Measurements from ENCODE around the gene GOLGA8S. TPM values are rescaled to one million over a fixed set of nuclear protein-coding genes. Genes with fewer than 3 reads are reported as not detected.

GOLGA8S gene
- polyA plus RNA-seq, 1 donor from 2014 or later, result not detected

GRCh38 chr15:23402544-23402943, 48.0 kb downstream of the GOLGA8S start:
- TF ChIP-seq REST (IDR thresholded peaks at IDR 0.05; ENCODE audit: borderline replicate concordance) (no peak), POLR2AphosphoS5 (IDR thresholded peaks at IDR 0.05) (no peak), RAD21 (conservative IDR thresholded peaks at IDR 0.05) (no peak), CTCF (IDR thresholded peaks at IDR 0.05; ENCODE audit: poor library complexity, severe bottlenecking) (no peak), SMC3 (conservative IDR thresholded peaks at IDR 0.05; ENCODE audit: poor library complexity) (no peak), EZH2 (IDR thresholded peaks at IDR 0.05; ENCODE audit: borderline replicate concordance, insufficient read depth, low read length, poor library complexity, severe bottlenecking) (no peak), MXI1 (conservative IDR thresholded peaks at IDR 0.05; ENCODE audit: poor library complexity, severe bottlenecking) (no peak)
- Histone ChIP-seq H3F3A (ENCODE audit: insufficient read depth, low read length, poor library complexity, severe bottlenecking) (no peaks in the 10 kb centered on the region), H3K4me2 (ENCODE audit: low read length) (no peak overlapping the region), H2AFZ (ENCODE audit: low read depth, low read length) (no peak overlapping the region), H3K79me2 (replicated peaks; ENCODE audit: insufficient read depth, low read length) (no peaks in the 10 kb centered on the region), H4K20me1 (ENCODE audit: insufficient read depth) (no peaks in the 10 kb centered on the region), H3K27ac (ENCODE audit: low read length) (no peak overlapping the region), H3K9me3 (ENCODE audit: low read length) (no peaks in the 10 kb centered on the region), H3K4me3 (ENCODE audit: low read length) (no peak overlapping the region), H3K36me3 (ENCODE audit: insufficient read depth, low read length) (no peaks in the 10 kb centered on the region), H3K27me3 (ENCODE audit: insufficient read depth, low read depth, low read length) (no peaks in the 10 kb centered on the region), H3K9me2 (ENCODE audit: insufficient read depth, low read length) (no peaks in the 10 kb centered on the region), H3K9ac (ENCODE audit: low read length) (no peak overlapping the region)

GRCh38 chr15:23403550-23403949, 49.0 kb downstream of the GOLGA8S start:
- H3K9me2 ChIP-seq (ENCODE audit: insufficient read depth, low read length), result no peaks in the 10 kb centered on the region
- TF ChIP-seq CTCF (IDR thresholded peaks at IDR 0.05; ENCODE audit: poor library complexity, severe bottlenecking), result no peak
- TF ChIP-seq RAD21 (conservative IDR thresholded peaks at IDR 0.05), result no peak
- no peak for TF ChIP-seq TAF1 (IDR thresholded peaks at IDR 0.05; ENCODE audit: low read depth)
- no peak for TF ChIP-seq POLR2AphosphoS5 (IDR thresholded peaks at IDR 0.05)
- TF ChIP-seq REST (IDR thresholded peaks at IDR 0.05; ENCODE audit: borderline replicate concordance), result no peak
- TF ChIP-seq EZH2 (IDR thresholded peaks at IDR 0.05; ENCODE audit: borderline replicate concordance, insufficient read depth, low read length, poor library complexity, severe bottlenecking), result no peak
- H3K79me2 ChIP-seq (replicated peaks; ENCODE audit: insufficient read depth, low read length), result no peaks in the 10 kb centered on the region
- no peak overlapping the region for H3K4me2 ChIP-seq (ENCODE audit: low read length)
- H3K27ac ChIP-seq (ENCODE audit: low read length), result no peak overlapping the region
- H2AFZ ChIP-seq (ENCODE audit: low read depth, low read length), result no peak overlapping the region
- H3K27me3 ChIP-seq (ENCODE audit: insufficient read depth, low read depth, low read length), result no peaks in the 10 kb centered on the region
- H3F3A ChIP-seq (ENCODE audit: insufficient read depth, low read length, poor library complexity, severe bottlenecking), result no peaks in the 10 kb centered on the region
- H3K36me3 ChIP-seq (ENCODE audit: insufficient read depth, low read length), result no peaks in the 10 kb centered on the region
- H3K9ac ChIP-seq (ENCODE audit: low read length), result no peak overlapping the region
- H3K4me3 ChIP-seq (ENCODE audit: low read length), result no peak overlapping the region
- H4K20me1 ChIP-seq (ENCODE audit: insufficient read depth), result no peaks in the 10 kb centered on the region
- H3K9me3 ChIP-seq (ENCODE audit: low read length), result no peaks in the 10 kb centered on the region

Measured in neural cell (in vitro differentiated cells).